HepG2 (cell line): Measurements from ENCODE around the gene BICDL1.
"Not testable (repeated sequence)": the region's sequence is repeated elsewhere in the genome, so short reads cannot be mapped to it uniquely, and the experiment has no call there.

Experiments used
- CTCF ChIP-seq: sonication (generic); formaldehyde crosslinking; IDR thresholded peaks from 2 replicates; pipeline ENCODE4 v1.5.0; 2020; ENCODE audit warnings: mild to moderate bottlenecking, missing genetic modification reagents, moderate library complexity
- RFX3 ChIP-seq: IDR thresholded peaks from 2 replicates; pipeline ENCODE4 v1.6.1; 2016; ENCODE audit warnings: missing biosample characterization, missing genetic modification reagents

GRCh38 chr12:119980702-119981101 lies 8.3 kb upstream of the BICDL1 start:
- TF ChIP-seq CTCF, RFX3 (CRISPR knock-in tag): not testable (repeated sequence)
